Activated CD4-positive, alpha-beta T cell treated with anti-CD3 and anti-CD28 coated beads, Interleukin-2, amount 50 U/mL, for 24 hours (primary cell): Measurements from ENCODE around the gene ABR.
"Not testable (repeated sequence)": the region's sequence is repeated elsewhere in the genome, so short reads cannot be mapped to it uniquely, and the experiment has no call there.

Source experiments
- DNase-seq, 2 donors: peaks; one replicate each; pipeline ENCODE4 v3.0.0-alpha.2; 2020; ENCODE audit warnings: low read depth in 1 of 2, low spot score in 1 of 2

ABR gene

DNA sequence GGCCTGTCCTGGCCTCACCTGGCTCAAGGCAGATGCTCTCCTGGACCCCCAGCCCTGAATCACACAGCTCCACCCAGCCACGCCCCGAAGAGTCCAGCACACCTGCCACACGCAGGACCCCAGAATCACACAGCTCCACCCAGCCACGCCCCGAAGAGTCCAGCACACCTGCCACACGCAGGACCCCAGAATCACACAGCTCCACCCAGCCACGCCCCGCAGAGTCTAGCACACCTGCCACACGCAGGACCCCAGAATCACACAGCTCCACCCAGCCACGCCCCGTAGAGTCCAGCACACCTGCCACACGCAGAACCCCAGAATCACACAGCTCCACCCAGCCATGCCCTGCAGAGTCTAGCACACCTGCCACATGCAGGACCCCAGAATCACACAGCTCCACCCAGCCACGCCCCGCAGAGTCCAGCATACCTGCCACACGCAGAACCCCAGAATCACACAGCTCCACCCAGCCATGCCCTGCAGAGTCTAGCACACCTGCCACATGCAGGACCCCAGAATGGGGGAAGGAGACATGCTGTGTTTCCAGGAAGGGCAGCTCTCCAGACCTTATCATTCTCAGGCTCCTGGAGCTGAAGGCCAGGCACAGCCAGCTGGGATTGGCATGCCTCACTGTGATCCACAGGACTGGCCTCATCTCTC, 105.7 kb downstream of the ABR start:
- DNase-seq = not testable (repeated sequence)

DNA sequence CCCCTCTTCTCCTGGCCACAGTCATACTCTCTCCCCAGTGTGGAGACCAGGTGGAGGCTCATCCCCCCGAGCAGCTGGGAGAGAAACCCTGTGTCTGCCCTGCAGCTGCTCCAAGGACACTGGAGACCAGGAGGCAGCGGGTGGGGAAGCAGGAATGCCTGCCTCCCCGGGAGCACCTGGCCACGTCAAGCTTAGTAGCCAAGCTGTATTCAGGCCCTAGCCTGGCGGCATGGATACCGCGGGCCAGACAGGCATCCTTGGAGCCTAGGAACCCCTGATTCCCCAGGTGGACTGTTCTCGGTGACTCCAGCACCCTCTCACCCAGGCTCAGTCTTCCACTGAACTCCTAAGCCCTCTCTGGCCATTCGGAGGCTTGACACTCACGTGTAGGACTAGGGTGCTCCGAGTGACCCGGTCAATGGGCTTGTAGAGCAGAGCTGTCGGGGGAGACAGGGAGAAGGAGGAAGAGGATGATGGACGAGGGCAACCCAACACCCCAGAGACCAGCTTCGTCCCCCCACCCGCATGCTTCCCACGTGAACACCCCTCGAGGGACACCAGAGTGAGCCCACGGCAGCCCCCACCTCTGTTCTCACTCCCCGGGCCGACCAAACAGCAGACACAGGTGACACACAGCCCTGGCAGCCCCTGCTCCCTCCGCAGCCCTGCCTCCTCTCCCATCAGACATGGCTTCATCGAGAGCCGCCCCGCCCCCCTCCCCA, 106.4 kb downstream of the ABR start:
- no peak for DNase-seq

DNA sequence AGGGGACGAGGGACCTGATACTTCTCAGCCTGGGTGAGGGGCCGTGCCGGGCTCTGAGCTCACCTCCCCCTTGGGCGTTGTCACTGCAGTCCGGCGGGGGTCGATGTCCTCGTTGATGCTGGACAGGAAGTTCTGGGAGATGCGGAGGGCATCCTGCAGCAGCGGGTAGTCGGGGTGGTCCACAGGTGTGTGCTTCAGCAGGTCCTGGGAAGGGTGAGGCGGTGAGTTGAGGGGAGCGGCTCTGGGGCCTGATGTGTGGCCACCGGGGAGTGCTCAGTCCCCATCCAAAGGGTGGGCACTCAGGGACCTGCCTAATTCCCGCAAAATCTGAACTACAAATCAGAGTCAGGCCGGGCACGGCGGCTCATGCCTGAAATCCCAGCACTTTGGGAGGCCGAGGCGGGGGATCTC, 107.2 kb downstream of the ABR start:
- no peak for DNase-seq

DNA sequence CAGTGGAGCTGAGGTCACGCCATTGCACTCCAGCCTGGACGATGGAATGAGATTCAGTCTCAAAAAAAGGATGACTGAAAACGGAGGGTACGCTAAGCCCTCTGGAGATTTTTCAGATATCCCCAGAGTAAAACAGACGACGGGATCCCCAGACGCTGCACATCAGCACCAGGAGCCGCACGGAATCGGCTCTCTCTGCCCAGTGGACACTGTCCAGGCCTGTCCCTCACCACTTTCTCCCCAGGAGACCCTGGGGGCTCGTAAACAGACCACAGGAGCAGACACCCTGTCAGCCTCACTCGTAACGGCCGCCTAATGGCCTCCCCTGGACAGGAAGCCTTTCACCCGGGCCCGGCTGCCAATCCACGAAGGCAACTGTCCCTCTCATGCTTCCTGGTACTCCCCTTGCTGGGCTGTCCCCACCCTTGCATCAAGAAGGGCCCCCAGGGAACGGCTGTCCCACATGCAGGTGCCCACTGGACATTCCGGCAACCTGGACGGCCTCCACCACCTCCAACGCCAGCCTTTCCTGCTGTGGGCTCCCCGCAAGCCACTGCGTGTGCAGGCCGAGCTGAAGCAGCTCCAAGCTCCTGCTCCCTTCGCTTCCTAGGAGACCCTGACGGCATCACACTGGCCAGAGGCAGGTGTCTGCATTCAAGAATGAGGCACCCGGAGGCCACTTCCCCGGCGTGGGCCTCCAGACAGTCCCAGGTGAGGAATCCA, 108.5 kb downstream of the ABR start:
- no peak for DNase-seq

DNA sequence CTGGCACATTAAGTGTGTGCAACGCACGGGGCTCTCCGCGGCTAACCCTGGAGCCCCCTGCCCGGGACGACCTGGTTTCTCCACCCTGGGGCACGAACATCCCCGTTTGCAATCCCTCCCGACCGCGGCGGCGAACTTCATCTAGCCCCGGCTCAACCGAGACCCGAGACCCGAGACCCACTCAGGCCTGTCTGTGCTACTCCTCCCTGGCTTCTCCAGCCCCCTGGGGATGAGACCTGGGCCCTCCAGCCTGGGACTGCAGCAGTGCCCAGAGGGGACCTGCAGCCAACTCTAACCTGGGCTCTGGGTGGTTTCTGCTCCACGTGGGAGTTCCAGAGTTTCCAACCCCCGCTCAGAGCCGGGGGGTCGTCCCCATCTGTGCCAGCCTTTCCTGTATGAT, 109.4 kb downstream of the ABR start:
- DNase-seq = no peak

DNA sequence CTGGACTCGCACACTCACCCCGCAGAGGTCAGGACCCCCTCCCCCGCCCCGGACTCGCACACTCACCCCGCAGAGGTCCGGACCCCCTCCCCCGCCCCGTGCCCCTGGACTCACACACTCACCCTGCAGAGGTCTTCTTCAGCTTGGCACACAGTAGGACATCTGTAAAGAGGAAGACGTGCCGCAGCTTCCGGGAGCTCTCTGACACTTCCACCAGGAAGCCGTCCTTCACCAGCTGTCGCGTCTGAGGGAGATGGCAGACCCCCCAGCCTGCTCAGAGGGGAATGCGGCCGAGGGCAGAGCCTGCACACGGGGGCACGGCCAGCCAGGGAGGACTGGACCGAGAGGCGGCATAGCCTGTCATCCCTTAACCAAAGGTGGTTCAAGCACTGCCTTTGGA, 109.9 kb downstream of the ABR start:
- no peak for DNase-seq

DNA sequence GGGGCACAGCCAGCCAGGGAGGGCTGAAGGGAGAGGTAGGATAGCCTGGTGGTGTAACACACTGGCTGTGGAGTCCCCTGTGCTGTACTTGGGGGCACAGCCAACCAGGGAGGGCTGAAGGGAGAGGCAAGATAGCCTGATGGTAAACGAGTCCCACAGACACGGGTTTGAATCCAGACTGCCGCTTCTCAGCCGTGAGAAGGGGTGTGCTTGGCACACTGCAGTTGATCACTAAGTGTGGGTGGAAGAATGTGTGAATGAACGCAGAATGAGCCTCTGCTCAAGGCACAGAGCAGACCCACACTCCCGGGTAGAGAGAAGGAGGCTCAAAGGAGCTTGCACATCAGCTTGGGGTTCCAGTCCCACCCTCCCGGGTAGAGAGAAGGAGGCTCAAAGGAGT, 111.4 kb downstream of the ABR start:
- no peak for DNase-seq

DNA sequence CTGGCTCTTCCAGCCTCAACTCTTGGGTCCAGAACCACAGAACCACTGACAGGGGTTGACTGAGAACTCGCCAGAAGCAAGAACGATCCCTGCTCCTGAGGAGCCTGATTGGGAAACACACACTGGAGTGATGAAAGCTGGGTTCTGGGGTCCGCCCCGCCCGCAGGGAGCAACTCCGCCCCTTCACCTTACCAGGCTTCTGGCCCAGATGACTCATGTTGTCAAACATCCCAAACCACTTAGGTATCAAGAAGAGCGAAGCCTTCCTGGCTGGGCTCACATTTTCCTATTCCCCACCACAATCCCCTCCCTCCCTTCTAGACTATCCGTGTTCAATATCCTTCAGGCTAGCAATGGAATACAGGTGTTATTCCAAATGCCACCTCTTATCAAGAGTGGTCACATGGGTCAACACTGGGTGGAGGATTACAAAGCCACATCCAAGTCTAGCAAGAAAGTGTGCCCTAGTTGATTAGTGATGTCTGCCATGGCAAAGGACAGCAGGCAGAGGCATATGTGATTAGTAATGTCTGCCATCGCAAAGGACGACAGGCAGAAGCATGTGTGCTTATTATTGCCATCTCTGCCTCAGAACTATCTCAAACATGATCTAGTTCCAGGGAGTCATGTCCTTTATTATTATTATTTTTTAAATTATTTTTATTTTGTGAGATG, 112.4 kb downstream of the ABR start:
- no peak for DNase-seq

DNA sequence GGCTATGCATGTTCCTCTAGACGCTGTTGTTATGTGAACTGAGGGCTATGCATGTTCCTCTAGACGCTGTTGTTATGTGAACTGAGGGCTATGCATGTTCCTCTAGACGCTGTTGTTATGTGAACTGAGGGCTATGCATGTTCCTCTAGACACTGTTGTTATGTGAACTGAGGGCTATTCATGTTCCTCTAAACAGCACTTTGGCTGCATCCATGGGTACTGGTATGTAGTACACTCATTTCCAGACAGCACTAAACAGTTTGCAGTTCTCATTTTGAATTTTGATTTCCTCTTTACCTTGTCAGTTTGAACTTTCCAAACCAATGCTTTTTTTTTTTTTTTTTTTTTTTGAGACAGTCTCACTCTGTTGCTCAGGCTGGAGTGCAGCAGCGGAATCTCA, 114.4 kb downstream of the ABR start:
- not testable (repeated sequence) for DNase-seq

DNA sequence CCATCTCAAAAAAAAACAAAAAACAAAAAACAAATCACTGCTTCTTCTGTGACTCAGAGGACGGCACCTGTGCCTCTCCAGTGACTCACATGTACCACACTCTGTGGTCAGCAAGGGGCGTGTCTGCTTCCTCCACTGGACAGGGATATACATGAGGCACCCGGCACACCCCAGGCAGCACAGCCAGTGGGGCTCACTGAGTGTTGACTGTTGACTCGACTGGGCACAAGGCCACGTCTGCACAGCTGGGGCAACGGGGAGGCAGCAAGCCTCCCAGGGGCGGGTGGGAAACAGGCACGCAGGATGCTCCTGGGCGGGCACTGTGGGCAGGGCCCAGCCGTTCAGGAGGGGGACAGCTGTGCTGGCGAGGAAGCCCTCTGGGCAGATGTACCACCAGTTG, 118.8 kb downstream of the ABR start:
- no peak for DNase-seq

DNA sequence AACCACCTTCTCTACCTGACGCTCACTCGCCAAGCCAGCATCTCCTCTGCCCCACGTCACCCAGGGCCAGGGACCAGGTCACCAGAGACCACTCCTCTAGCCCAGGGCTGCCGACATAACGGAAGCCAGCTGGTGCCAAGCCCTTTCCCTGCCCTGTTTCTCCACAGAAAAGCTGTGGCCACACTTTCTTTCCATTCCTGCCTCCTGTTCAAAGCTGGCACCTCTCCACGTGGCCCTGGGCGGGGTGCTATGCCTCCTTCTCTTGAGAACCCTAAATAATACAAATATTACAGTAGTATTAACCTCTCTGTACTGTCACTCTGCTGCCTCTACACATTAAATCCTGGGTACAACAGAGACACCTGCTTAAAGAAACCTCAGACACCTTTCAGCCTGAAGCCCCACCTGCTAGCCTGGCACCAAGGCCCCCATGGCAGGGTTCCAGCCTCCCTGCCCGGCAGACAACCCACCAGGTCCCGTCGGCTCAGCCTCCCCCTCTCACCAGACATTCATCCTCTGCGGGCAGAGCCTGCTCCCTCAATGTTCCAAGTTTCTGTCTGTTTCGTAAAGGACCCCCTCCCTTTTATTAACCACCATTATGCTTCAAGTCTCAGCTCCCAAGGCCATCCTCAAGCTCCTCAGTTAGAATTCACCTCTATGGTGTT, 120.5 kb downstream of the ABR start:
- no peak for DNase-seq

DNA sequence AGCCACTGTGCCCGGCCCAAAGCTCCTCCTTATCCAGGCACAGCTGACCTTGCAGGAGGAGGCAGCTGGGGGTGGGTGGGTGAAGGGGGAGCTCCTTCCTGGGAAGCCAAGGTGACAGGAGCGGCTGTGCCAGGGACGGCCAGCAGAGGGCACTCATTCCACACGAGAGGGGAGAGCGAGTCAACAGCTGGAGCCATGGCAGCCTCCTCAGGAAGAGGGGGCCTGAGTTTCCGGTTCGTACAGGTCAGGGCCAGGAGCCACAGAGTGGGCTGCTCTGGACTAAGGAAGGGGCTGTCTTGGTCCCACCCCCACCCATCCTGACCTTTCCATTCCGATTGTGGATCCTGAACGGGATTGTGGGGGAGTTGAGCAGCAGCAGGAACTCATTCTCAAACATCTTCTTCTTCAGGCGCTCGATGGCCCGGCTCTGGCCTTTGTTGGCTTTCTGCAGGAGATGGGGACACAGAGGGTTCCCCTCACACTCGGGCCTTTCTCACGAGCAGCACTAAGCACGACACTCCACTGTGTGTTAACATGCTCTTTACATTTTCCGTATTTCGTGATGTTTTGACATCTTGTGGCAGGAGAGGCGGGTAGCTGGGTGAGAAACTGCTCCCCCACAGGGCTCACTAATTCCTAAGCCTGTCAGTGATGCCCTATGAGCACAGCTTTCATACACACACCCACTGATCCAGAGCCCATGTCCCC, 121.2 kb downstream of the ABR start:
- peak; percentile 17 to 25 for DNase-seq

DNA sequence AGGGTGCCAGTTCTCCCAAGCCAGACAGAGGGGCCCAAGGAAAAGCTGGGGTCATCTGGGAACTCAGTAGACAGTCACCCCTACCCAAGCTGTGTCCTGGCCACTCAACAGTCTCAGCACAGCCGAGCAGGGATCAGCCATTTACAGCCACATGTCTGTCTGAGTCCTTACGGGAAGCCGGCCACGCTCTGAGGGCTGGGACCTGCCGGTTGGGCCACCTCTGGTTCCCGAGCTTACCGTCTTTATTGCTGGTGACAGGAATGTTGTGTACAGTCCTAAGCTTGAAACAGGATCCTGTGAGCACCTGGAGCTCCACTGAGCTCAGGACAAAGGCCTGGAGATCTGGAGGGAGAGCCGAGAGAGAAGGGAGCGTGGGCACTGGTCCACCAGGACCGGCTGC, 123.0 kb downstream of the ABR start:
- DNase-seq = no peak

DNA sequence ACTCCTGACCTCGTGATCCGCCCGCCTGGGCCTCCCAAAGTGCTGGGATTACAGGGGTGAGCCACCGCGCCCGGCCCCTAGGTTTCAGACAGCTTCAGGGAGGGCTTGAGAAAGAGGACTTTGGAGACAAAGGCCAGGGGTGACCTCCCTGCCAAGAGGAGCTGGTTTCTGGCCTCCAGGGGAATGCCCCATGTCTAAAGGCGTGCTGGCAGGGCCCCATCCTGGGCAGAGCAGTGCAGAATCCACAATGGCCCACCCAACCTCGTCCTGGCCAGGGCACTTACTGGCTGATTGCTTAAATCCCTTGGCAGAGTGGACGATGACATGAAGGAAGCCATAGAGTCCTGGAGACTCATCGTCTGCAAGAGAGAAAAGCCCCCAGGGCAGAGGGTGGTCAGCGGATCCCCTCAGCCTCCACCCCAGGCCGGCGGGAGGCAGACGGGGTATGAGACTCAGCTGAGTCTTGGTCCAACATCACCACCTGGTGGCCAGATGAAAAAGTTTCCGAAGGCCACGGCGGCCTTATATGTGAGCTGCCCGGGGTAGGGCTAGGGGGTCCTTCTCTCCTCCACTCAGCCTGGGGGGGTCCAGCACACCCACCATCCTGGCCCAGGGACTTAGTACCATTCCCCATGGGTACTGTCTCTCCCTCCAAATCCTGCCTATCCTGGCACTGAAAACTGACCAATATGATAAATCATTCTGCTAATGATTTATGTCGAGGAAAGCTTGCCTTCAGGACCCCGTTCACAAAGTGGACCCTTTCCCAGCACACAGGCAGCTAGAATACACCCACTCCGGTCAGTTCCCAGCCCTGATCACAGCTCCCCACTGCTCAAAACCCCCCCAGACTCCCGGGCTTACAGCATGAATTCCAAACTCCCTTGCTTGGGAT, 123.8 kb downstream of the ABR start:
- DNase-seq = peak; percentile 9 to 28

DNA sequence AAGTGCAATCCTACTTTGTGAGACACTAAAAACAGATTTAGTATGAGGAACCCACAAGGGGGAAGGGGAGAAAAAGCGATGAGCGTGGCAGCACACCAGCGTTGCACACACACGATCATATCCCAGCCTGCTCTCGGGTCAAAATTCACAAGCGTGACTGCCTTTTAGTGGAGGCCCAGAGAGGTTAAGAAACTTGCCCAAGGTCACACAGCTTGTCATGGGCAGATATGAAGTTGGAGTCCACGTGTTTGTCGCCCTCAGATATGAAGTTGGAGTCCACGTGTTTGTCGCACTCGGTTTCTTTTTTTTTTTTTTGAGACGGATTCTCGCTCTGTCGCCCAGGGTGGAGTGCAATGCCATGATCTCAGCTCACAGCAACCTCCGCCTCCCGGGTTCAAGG, 124.5 kb downstream of the ABR start:
- DNase-seq = no peak

DNA sequence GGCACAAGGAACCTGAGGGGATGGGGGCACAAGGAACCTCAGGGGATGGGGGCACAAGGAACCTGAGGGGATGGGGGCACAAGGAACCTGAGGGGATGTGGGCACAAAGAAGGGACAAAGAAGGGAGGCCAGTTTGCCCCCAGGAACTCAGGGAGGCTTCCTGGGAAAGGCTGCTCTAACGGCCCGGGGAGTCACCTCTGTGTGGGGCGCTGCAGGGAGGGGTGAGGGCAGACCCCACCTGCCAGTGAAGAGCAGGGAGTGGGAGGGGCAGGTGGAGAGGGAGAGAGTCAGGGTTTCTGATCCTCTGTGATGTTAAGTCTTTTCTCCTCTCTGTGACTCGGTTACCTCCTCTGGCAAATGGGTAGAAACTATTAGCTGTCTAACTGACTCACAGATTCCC, 125.1 kb downstream of the ABR start:
- no peak for DNase-seq

DNA sequence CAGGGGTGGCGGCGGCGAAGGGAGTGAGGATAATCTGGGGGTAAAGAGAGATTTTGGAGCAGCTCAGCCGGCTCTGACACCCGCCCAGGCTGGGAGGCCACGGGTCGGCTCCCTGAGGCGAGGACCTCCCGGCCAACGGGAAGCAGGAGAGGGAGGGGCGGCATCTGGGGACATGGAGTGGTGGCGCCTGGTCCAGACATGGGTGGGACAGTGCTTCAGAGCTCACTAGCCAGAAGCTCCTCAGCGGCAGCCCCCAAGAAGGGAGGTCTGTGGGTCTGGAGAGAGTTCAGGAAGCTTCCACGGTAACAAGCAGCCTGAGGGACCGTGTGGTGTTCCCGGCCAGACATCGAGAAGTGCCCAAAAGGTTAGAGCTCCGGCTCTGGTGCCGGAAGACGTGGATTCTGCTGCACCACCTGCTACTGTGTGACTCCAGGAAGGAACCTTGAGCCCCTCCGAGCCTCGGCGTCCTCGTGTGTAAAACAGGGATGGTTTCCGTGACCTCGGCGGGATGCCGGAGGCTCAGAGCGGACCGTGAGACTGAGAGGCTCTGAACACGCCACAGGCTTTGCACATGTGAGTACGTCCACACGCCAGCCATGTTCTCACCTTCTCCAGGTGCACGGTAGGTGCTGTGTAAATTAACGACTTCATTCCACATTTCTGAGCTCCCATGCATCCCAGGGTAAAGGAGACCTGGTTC, 126.0 kb downstream of the ABR start:
- no peak for DNase-seq

DNA sequence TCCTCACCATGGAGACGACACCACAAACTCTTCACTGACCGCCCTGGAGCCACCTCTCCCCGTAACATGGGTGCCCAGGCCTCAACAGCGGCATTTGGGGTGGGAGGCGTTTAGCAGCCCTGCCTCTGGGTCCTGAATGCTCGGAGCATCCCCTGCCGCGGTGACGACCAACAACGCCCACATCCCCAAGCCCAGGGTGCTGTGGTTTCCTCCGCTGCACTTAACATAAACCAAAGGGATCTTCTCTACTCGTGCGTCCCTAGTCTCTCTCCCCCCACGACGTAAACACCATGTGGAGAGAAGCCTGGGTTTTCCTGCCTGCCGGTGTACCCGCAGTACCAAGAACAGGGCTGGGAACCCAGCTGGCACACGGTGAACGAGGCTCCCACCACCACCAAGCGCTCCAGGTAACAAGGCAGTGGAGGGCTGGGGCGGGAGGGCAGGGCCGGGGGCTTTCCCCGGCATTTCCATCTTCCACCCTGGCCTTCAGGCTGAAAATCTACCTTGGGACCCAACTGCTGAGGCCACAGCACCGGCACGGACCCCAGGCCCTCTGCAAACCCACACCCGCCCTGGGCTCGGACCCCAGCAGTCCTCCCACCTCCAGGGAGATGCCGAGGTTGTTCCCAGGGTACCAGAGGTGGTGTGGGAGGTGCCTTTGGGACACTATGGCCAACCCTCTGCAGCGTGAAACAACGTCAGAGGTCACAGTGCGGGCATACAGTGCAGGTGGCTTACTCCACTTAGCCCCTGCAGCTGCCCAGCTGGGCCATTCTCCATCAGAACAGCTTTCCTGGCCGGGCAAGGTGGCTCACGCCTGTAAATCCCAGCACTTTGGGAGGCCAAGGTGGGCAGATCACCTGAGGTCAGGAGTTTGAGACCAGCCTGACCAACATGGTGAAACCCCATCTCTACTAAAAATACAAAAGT, 128.5 kb downstream of the ABR start:
- no peak for DNase-seq
